HG03103 (cell line): ENCODE results near the gene PIAS4.

Experiments used
- ATAC-seq: cut with Tn5 transposase; IDR thresholded peaks from one replicate; pipeline ENCODE4 v1.9.1; 2021; ENCODE audit warnings: low read depth; ENCODE audit not compliant: unreplicated experiment

PIAS4 gene

DNA sequence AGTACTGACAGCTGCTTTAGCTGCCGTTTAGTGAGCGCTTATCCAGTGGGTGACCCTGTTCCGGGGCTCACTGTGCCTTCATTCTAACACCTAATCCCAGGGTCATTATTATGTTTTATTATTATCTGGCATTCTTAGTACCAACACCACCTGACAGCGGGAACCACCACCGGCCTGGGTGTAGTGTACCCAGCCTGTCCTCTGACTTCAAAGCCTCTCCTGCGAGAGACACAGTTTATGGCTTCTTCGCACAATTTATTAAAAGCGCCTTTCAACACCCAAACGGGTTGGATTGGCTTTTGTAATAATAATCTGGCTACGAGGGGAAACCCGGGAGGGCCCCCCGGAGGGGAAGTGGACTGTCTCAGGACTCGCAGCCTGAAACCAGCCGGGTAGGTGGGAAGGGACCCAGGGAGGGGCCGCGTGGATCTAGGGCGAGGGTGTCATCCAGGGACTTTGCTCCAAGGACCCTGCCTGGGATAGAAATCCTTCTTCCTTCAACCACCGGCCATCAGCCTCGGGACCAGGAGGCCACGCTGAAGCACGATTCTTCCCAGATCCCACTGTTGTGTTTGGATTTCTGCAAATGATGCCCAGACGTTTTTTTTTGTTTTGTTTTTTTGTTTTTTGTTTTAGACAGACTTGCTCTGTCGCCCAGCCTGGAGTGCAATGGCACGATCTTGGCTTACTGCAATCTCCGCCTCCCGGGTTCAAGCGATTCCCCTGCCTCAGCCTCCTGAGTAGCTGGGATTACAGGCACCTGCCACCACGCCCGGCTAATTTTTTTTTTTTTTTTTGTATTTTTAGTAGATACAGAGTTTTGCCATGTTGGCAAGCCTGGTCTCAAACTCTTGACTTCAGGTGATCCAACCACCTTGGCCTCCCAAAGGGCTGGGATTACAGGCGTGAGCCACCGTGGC lies 60.8 kb downstream of the PIAS4 start:
- ATAC-seq, result no peak

DNA sequence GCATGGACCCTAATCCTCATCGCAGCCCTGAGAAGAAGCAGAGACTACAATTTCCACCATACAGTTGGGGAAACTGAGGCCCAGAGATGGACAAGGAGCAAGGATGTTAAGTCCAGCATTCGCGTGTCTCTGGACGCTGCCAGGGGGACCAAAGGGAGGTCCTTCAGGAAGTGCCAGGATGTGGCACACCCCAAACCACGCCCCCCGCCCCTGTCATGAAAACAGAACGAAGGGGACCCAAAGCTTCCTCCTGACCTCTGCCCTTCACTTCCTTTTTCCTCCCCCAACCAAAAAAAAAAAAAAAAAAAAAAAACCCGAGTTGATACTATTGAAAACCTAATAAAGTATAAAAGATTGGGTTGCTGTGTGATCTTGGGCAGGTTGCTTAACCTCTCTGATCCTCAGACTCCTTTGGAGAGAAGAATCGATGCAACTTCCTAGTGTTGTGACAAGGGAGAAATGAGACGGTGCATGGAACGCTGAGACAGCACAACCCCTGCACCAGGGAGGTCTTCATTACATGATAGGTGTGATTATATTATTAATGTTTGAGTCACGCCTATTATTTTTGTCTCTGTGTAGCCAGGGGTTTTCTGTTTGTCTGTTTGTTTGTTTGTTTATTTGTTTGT lies 61.9 kb downstream of the PIAS4 start:
- ATAC-seq, result no peak

GRCh38 chr19:4071610-4072009 lies 64.1 kb downstream of the PIAS4 start:
- ATAC-seq, result no peak

DNA sequence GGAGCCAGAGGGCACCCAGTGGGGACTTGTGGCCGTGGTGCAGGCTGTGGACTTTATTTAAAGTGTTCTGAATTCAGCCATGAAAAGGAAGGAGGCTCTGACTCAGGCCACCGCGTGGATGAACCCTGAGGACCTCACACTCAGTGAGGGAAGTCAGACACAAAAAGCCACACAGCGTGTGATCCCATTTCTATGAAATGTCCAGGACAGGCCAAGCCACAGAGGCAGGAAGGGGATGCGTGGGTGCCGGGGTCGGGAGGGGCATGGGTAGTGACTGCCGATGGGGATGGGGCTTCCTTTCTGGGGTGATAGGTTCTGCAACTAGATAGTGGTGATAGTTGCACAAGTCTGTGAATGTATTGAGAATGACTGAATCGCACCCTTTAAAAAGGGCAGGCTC lies 67.8 kb downstream of the PIAS4 start:
- ATAC-seq, result no peak

GRCh38 chr19:4077007-4077374 lies 69.5 kb downstream of the PIAS4 start:
- ATAC-seq, result no peak

- ATAC-seq, result no peak
These were observed 70.5 kb downstream of the PIAS4 start for GRCh38 chr19:4077800-4078684.

GRCh38 chr19:4080473-4080872 lies 72.9 kb downstream of the PIAS4 start:
- ATAC-seq, result no peak

GRCh38 chr19:4081441-4082129 lies 74.0 kb downstream of the PIAS4 start:
- no peak for ATAC-seq

GRCh38 chr19:4082172-4082571 lies 74.6 kb downstream of the PIAS4 start:
- ATAC-seq, result no peak

DNA sequence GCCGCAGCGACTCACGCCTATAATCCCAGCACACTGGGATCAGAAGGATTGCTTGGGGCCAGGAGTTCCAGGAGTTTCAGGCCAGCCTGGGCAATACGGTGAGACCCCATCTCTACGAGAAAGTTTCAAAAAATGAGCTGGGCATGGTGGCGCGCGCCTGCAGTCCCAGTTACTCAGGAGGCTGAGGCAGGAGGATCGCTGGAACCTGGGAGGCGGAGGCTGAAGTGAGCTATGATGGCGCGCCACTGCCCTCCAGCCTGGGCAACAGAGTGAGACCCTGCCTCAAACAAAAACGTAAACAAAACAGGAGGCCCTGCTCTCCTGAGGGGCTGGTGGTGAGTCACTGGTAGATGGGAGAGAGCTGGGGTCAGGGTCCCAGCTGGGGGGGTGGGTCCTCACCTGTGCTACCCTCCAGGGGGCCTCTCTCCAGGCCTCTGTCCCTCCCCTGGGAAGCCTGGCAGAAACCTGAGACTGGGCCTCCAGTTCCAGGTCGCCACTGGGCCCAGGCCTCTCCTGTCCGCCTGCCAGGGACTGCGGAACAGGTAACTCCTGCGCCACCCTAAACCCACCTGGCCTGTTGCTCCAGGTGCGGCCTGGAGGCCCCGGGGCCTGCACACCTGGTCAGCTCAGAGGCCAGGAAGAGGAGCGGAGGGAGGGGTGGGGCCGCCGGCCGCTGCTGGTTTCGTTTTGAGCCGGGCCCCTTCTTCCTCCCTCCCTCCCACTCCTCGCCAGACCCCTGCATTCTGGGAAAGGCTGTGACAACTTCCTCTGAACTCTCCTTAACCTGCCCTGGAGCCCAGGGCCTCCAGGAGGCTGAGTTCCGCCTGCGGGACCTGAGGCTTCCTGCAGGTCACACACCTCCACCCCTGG lies 76.4 kb downstream of the PIAS4 start:
- ATAC-seq, result no peak

GRCh38 chr19:4084547-4084877 lies 77.0 kb downstream of the PIAS4 start:
- no peak for ATAC-seq

DNA sequence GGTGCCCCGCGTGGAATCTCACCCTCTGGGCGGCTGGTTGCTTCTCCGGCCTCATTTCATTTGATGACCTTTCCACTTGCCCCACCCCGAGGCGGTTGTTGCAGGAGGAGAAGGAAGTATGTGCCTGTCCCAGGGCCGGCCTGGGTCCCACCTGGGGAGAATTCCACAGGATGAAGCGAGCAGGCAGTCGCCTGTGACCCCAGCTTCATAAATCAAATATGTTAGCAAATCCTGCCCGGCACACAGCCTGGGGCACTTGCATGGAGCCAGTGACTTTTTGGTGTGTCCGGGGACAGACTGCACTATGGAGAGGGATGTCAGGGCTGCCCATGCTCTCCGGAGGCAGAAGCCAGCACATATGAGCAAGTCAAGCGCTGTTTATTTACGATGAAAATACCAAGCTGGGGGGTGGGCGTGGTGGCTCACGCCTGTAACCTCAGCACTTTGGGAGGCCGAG lies 78.9 kb downstream of the PIAS4 start:
- ATAC-seq, result no peak

- ATAC-seq, result no peak
These were observed 80.5 kb downstream of the PIAS4 start for GRCh38 chr19:4087787-4088679.

DNA sequence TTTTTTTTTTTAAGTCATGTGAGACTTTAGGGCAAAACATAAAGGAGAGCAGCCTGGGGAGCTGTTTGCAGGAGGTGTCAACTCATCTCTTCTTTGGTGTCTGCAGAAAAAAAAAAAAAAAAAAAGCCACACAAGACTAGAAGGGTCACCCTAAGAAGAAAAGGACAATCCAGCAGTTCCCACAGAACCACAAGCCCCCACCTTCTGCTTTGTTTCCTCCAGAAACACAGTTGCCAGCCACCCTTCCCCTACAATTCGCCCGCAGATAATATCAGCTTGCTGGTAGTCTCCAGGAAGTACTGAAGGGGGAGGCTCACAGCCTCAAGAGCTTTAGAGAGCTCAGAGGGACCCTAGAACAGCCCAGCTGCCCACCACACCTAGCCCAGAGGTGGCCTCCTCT lies 81.4 kb downstream of the PIAS4 start:
- no peak for ATAC-seq
